HUES48 (cell line): Measurements from ENCODE around the gene H2BK1.
A peak's percentile ranks its signal among the peaks of the same experiment; 100 is the strongest.

ENCODE experiments used
- H3K27ac ChIP-seq: one replicate; pipeline ENCODE4 v1.7.0; 2013; ENCODE audit warnings: low read depth, low read length, inconsistent platforms
- H3K27me3 ChIP-seq: 2 replicates; pipeline ENCODE4 v1.6.1; 2013; ENCODE audit warnings: mild to moderate bottlenecking, low read length; ENCODE audit not compliant: control insufficient read depth, insufficient read depth
- H3K36me3 ChIP-seq: 2 replicates; pipeline ENCODE4 v1.6.1; 2013; ENCODE audit warnings: low read length; ENCODE audit not compliant: control insufficient read depth, insufficient read depth
- H3K4me1 ChIP-seq: 2 replicates; pipeline ENCODE4 v1.6.1; 2013; ENCODE audit warnings: mild to moderate bottlenecking, low read length; ENCODE audit not compliant: control insufficient read depth, insufficient read depth
- H3K4me3 ChIP-seq: 2 replicates; pipeline ENCODE4 v1.5.1; 2013; ENCODE audit warnings: mild to moderate bottlenecking, low read depth, low read length
- H3K9ac ChIP-seq: 2 replicates; pipeline ENCODE4 v1.6.1; 2013; ENCODE audit warnings: mild to moderate bottlenecking, low read depth, low read length, moderate library complexity
- H3K9me3 ChIP-seq: 2 replicates; pipeline ENCODE4 v1.6.1; 2013; ENCODE audit warnings: low read length; ENCODE audit not compliant: control insufficient read depth, insufficient read depth

The H2BK1 gene

DNA sequence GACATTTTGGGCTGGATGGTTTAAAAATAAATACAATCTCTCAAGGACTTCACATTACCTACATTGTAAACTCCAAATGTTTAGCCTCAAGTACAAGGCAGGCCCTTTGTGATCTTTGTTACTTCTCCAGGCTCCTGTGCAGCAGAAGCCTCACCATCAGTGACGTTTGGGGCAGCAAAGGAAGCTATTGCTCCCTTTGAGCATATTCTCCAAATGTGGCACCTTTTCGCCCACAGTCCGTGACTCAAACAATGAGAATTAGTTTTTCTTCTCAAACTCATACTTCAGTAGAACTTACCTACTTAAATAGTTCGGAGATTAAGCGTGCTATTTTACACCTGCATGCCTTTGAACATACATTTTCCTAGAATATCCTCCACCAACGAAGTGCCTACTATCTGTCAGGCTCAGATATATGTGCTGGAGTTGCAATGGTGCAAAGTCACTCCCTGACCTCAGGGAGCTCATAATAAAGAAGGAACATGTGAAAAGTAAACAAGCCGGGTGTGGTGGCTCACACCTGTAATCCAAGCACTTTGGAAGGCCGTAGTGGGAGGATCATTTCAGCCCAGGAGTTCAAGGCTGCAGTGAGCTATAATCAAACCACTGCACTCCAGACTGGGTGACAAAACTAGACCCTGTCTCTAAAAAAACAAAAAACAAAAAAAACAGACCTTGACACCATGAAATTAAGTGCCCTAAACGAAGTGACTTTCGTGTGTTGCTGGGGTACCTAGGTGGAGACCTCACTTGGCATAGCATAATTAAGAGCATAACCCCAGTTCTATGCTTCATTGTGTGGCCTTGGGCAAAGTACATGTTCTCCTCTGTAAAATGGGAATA, 18.0 kb upstream of the H2BK1 start:
- peaks cover 12% of the 10 kb centered on the region; the same call in 1 of the 2 replicates for H3K4me1 ChIP-seq
- no peaks in the 10 kb centered on the region for H3K27me3 ChIP-seq
- H3K9ac ChIP-seq: peak overlapping the region; percentile 68
- peaks cover 27% of the 10 kb centered on the region for H3K36me3 ChIP-seq
- H3K9me3 ChIP-seq: no peaks in the 10 kb centered on the region
- peak overlapping the region; percentile 91 for H3K27ac ChIP-seq
- H3K4me3 ChIP-seq: peak overlapping the region; percentile 88

DNA sequence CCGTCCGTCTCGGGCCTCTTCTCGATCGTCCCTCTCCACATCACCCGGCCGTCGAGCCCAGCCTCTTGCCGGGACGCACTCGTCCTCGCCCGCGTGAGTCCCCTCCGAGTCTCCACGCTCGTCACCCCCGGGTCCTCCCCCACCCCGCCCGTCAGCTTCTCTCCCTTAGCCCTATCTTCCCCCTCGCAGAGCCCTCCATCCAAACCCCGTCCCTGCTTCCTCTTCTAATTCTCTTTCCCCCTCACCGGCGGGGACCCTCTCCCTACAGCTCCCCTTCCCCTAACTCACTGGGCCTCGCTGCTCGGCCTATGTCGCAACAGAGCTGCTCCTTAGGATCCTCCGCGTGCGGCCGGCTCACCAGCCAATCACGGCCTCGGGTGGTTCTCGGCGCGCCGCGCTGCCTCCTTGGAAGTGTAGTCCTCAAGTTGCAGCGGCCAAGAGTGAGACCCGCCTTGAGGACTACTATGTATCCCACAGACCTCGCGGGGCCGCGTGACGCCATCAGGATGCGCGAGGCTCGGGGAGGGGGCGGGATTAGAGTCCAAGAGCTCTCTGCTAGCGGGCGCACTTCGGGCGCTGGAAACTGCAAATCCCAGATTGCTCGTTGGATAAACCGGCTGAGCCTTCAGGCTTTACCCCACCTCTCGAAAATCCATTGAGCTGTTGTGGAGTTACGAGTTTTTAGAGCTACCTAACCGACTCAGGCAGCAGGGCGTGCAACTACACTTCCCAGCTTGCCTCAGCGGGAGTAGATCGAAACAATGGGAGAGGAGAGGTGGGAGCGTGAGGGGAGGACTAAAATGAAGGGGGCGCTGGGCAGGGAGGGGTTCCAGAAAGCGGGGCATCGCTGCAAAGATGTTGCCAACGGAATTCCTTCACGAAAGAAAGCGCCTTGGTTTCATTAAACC, 16.8 kb upstream of the H2BK1 start, which contains the start of gene ABCF2:
ABCF2 (minus strand) TSS at position 331 of the 908 bp plus-strand sequence. CDS start 747 bp downstream, outside the sequence.
- Histone ChIP-seq H3K4me3 (peak within 1 kb of the TSS; percentile 88), H3K4me1 (peaks cover 11% of the 10 kb centered on the region; the same call in 1 of the 2 replicates), H3K9me3 (no peaks in the 10 kb centered on the region), H3K9ac (peak within 1 kb of the TSS; percentile 68), H3K27ac (peak within 1 kb of the TSS; percentile 91), H3K27me3 (no peaks in the 10 kb centered on the region), H3K36me3 (peaks cover 39% of the 10 kb centered on the region)

DNA sequence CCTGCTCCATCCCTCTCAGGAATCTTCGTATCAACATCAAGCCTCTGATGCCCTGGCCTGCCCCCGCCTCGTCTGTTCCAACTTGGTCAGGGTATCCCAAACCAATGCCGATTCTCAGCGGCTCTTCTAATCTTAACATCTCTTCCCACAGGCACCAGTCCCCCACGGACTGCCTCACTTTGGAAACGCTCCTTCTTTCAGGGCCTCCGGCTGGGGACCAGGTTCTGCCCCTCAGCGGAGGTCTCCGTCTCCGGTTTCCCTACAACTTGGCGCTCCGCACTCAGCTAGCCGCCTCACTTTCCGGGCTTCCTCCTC, 16.2 kb upstream of the H2BK1 start:
- Histone ChIP-seq H3K4me3 (peak overlapping the region; percentile 88), H3K27me3 (no peaks in the 10 kb centered on the region), H3K36me3 (peaks cover 45% of the 10 kb centered on the region), H3K9ac (peak overlapping the region; percentile 45), H3K4me1 (peaks cover 11% of the 10 kb centered on the region; the same call in 1 of the 2 replicates), H3K9me3 (no peaks in the 10 kb centered on the region), H3K27ac (no peak overlapping the region)

DNA sequence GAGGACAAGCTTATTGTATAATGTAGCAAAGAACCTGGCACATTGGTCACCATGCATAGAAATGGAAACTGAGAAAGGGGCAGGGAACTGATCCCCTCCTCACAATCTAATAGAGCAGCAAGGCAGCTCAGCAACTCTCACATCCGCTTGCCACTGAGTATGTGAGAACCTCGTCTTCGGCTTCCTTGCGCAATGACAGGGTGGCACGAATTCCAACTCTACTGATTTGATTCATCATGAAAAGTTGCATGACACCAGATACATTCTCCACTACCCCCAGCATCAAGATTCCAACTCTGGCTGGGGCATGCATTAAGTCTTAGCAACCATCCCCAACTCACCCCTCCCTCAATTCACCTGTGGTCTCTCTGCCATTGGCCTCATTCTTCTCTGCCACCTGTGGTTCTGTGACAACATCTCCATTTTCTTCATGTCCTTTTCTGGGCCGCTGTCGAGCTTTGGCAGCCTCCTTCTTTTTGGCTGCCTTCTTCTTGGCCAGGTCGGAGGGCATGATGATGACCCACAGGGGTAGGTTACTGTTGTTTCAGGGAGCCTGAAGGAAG, 15.7 kb upstream of the H2BK1 start:
- no peaks in the 10 kb centered on the region for H3K27me3 ChIP-seq
- H3K4me1 ChIP-seq: peaks cover 11% of the 10 kb centered on the region; the same call in 1 of the 2 replicates
- no peaks in the 10 kb centered on the region for H3K9me3 ChIP-seq
- peak overlapping the region; percentile 45; the same call in 1 of the 2 replicates for H3K9ac ChIP-seq
- H3K4me3 ChIP-seq: peak overlapping the region; percentile 88
- peaks cover 47% of the 10 kb centered on the region for H3K36me3 ChIP-seq
- H3K27ac ChIP-seq: no peak overlapping the region

DNA sequence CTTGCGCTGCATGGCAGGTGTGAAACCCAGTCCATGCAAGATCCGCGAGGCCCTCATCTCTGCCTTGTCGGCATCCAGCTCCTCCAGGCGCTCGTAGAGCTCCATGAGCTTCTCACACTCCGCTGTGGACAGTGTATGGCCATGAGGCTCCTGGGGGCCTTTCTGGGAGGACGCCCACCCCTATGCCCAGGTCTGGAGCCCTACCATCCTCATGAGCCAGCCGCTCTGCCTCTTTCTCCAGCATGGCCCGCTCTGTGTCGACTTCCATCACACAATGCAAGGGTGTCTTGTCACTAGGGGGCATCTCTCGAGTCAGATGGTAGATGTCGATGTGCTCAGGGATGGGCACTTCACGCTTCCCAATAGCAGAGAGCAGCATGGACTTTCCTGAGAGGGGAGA, 13.4 kb upstream of the H2BK1 start:
- Histone ChIP-seq H3K4me1 (peaks cover 11% of the 10 kb centered on the region; the same call in 1 of the 2 replicates), H3K9ac (no peak overlapping the region), H3K27ac (no peak overlapping the region), H3K4me3 (no peak overlapping the region), H3K27me3 (no peaks in the 10 kb centered on the region), H3K9me3 (no peaks in the 10 kb centered on the region), H3K36me3 (peaks cover 69% of the 10 kb centered on the region)

DNA sequence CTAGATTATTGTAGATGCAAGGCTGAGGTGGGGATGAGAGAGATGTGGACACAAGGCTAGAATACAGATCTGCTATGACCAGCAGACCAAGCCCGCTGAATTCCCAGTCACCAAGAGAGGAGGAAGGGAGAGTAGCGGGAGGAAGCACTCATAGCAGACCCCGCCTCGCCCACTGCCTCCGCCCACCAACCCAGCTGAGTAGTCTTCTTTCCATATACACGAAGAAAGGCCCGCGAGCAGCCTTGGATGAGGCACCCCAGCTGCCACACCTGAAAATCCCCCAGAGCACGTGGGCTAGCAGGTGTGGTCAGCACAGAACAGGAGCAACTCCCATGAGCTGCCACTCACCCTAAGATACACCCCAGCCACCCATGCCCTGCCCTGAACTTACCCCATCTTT, 7.9 kb upstream of the H2BK1 start:
- H3K27ac ChIP-seq: no peak overlapping the region
- H3K9ac ChIP-seq: no peak overlapping the region
- no peaks in the 10 kb centered on the region for H3K4me1 ChIP-seq
- H3K36me3 ChIP-seq: peaks cover 96% of the 10 kb centered on the region
- H3K4me3 ChIP-seq: no peak overlapping the region
- no peaks in the 10 kb centered on the region for H3K9me3 ChIP-seq
- H3K27me3 ChIP-seq: no peaks in the 10 kb centered on the region

DNA sequence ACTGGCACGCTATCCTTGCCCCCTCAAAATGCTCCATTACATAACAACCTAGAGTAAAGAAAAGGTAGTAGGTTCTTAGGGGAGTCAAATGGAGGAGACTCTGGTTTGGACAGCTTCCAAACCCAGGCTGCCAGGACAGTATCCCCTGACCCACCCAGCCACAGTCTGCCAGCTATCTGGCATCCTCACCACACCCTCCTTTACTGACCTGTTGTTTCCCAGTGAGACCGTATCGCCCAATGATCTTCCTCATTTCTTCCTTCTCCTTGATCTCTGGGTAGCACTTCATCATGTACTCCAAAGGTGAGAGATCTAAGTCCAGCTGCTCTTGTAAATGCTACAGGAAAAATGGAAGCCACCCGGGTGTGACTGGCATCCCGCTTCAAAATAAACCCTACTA, 5.1 kb upstream of the H2BK1 start:
- H3K4me3 ChIP-seq: no peak overlapping the region
- peaks cover 8% of the 10 kb centered on the region; the same call in 1 of the 2 replicates for H3K4me1 ChIP-seq
- peaks cover 85% of the 10 kb centered on the region for H3K36me3 ChIP-seq
- H3K27me3 ChIP-seq: no peaks in the 10 kb centered on the region
- no peak overlapping the region for H3K27ac ChIP-seq
- H3K9me3 ChIP-seq: no peaks in the 10 kb centered on the region
- H3K9ac ChIP-seq: no peak overlapping the region

DNA sequence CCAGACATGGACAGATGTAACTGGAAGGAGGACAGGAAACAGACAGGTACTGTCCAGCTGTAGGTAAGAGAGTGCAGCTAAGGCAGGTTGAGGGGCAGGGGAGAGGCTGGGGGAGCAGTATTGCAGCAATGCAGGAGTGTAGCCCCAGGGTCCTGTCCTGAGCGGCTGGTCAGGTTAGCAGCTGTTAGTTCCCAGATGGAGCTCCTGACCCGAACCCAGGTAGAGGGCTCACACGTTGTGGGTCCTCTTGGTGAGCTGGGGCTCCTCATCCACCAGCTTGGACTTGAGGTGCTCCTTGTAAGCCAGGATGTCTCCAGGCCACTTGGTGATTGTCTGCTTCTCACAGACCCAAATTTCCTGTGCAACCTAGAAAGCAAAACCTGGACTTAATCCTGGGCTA, 3.5 kb upstream of the H2BK1 start:
- H3K4me1 ChIP-seq: peaks cover 8% of the 10 kb centered on the region
- no peaks in the 10 kb centered on the region for H3K27me3 ChIP-seq
- no peak overlapping the region for H3K27ac ChIP-seq
- peaks cover 71% of the 10 kb centered on the region for H3K36me3 ChIP-seq
- no peaks in the 10 kb centered on the region for H3K9me3 ChIP-seq
- no peak overlapping the region for H3K9ac ChIP-seq
- H3K4me3 ChIP-seq: no peak overlapping the region

DNA sequence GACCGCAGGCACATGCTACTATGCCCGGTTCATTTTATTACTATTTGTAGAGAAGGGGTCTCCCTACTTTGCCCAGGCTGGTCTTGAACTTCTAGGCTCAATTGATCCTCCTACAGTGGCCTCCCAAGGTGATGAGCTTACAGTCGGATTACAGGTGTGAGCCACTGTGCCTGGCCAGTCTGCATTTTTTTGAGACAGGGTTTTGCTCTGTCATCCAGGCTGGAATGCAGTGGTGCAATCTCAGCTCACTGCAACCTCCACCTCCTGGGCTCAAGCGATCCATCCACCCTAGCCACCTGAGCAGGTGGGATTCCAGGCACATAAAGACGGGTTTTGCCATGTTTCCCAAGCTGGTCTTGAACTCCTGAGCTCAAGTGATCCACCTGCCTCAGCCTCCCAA, 2.3 kb upstream of the H2BK1 start:
- Histone ChIP-seq H3K4me1 (peaks cover 8% of the 10 kb centered on the region), H3K27ac (no peak overlapping the region), H3K27me3 (no peaks in the 10 kb centered on the region), H3K9me3 (no peaks in the 10 kb centered on the region), H3K36me3 (peaks cover 59% of the 10 kb centered on the region), H3K4me3 (no peak overlapping the region), H3K9ac (no peak overlapping the region)

DNA sequence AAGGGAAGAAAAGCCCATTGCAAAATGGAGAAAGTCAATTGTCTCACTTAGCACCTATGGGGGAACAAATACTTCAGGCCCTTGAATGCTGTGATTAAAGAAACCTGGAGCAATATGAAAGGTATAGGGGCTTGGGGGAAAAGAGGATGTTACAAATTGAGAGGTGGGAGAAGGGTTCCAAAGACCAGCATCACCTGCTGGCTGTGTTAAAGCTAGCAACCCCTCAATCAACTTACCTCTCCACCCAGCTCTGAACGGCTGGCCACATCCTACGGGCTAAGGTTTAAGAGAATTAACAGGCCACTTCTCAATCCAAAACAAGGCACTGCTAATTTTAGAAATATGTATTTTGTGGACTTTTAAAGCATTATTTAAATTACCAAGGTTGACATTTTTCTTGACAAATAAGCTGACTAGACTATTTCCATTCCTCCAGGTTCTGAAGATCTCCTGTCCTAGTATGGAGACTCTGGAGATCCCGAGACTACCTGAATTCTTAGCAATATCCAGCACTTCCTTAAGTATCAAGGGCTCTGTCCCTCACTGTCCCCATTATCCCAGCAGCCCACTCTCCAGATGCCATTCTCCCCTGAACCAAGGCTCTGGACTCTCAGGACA, 976 bp upstream of the H2BK1 start:
- Histone ChIP-seq H3K4me3 (no peak overlapping the region), H3K27me3 (no peaks in the 10 kb centered on the region), H3K27ac (no peak overlapping the region), H3K36me3 (peaks cover 45% of the 10 kb centered on the region), H3K9ac (no peak overlapping the region), H3K9me3 (no peaks in the 10 kb centered on the region), H3K4me1 (peaks cover 8% of the 10 kb centered on the region)
